Measurements from ENCODE around the gene LRRC3C.

LRRC3C gene

DNA sequence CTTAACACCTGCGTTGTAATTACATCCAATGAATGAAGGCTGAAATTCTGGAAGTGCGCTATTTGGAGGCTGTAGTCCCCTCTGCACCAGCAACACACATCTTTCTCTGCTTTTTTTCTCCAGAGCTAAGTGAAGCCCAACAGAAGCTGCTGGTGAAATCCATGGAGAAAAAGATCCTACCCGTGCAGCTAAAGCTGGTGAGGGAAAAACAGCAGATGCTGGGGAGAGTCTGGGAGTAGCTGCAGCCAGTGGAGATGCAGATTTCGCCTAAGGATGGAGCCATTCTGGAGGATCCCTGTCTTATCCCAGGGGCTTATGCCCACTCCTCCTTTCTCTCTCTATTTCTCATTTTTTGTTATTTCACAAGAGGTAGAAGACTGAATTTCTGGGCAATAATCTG lies 48.3 kb downstream of the LRRC3C start:
- Histone ChIP-seq H3K9me3 (no peaks in the 10 kb centered on the region), H3K4me1 (no peaks in the 10 kb centered on the region)

DNA sequence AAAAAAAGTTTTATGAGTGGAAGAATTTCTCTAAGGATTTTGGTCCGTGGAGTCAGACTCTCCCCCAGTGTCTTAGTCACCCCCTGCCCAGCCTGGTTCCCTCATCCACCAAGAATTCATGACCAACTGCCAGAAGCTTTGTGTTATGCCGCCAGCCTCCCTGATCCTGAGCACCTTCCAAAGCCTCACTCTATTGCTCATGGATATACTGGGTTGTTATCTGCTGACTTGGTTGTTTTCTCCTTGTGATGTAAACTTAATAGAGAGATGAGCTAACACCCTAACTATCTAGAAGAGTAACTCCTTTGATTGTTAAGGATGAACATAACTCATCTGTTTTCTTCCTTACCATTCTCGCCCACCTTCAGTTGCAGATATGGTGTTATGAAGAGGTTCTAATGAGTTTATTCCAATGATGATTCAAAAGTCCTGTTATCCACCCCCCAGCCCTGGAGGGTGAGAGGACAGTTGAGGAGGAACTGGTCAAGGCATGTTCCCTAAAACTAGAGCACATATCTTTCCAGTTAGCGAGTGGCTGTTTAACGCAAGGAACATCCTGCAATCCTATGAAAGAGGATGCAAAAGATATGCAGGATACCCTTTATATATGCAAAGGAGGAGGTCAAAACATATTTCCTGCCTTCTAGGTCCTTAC lies 51.6 kb downstream of the LRRC3C start:
- TF ChIP-seq, protein P1, sequence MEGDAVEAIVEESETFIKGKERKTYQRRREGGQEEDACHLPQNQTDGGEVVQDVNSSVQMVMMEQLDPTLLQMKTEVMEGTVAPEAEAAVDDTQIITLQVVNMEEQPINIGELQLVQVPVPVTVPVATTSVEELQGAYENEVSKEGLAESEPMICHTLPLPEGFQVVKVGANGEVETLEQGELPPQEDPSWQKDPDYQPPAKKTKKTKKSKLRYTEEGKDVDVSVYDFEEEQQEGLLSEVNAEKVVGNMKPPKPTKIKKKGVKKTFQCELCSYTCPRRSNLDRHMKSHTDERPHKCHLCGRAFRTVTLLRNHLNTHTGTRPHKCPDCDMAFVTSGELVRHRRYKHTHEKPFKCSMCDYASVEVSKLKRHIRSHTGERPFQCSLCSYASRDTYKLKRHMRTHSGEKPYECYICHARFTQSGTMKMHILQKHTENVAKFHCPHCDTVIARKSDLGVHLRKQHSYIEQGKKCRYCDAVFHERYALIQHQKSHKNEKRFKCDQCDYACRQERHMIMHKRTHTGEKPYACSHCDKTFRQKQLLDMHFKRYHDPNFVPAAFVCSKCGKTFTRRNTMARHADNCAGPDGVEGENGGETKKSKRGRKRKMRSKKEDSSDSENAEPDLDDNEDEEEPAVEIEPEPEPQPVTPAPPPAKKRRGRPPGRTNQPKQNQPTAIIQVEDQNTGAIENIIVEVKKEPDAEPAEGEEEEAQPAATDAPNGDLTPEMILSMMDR (IDR thresholded peaks at IDR 0.05; ENCODE audit: low read depth, low read length), result no peak
- peaks cover 13% of the 10 kb centered on the region for H3K36me3 ChIP-seq
- H3K27me3 ChIP-seq, result peaks cover 20% of the 10 kb centered on the region
- no peak overlapping the region for H3K4me3 ChIP-seq (ENCODE audit: low read depth, low read length)
- H3K4me1 ChIP-seq, result no peaks in the 10 kb centered on the region
- H3K9me3 ChIP-seq, result no peaks in the 10 kb centered on the region
- no peak for DNase-seq

More for the DNA sequence above, 48.3 kb downstream of the LRRC3C start:
- TF ChIP-seq, protein P1 (IDR thresholded peaks at IDR 0.05; ENCODE audit: low read depth, low read length), result no peak
- H3K36me3 ChIP-seq, result no peaks in the 10 kb centered on the region
- H3K27me3 ChIP-seq, result peaks cover 42% of the 10 kb centered on the region
- DNase-seq, result no peak
- H3K4me3 ChIP-seq (ENCODE audit: low read depth, low read length), result no peak overlapping the region

DNA sequence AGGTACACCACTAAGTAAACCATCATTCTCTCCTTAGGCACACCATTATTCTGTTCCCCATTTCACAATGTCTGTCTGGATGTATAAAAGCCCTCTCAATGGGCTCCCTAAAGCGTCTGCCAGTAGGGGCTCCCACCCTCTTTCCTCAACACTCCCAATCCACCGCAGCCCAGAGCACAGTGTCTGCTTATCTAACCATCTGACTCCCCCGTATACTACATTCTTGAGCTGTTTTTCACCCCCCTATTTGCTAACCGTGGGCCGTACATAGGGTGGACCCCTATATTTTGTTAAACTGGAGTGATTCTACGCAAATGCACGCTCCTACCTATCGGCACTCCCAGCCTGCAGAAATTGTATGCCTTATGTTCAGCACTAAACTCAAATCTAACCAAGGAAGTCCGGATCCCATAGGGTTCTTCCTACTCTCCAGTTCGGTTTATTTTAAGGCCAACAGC lies 52.4 kb downstream of the LRRC3C start:
- H3K4me1 ChIP-seq, result no peaks in the 10 kb centered on the region
- peak; percentile 38 for DNase-seq
- peak overlapping the region; percentile 100 for H3K4me3 ChIP-seq (ENCODE audit: low read depth, low read length)
- TF ChIP-seq, protein P1 (IDR thresholded peaks at IDR 0.05; ENCODE audit: low read depth, low read length), result peak; percentile 38; the same call in 1 of the 2 replicates
- H3K27me3 ChIP-seq, result peaks cover 12% of the 10 kb centered on the region
- H3K9me3 ChIP-seq, result no peaks in the 10 kb centered on the region
- peaks cover 21% of the 10 kb centered on the region for H3K36me3 ChIP-seq

DNA sequence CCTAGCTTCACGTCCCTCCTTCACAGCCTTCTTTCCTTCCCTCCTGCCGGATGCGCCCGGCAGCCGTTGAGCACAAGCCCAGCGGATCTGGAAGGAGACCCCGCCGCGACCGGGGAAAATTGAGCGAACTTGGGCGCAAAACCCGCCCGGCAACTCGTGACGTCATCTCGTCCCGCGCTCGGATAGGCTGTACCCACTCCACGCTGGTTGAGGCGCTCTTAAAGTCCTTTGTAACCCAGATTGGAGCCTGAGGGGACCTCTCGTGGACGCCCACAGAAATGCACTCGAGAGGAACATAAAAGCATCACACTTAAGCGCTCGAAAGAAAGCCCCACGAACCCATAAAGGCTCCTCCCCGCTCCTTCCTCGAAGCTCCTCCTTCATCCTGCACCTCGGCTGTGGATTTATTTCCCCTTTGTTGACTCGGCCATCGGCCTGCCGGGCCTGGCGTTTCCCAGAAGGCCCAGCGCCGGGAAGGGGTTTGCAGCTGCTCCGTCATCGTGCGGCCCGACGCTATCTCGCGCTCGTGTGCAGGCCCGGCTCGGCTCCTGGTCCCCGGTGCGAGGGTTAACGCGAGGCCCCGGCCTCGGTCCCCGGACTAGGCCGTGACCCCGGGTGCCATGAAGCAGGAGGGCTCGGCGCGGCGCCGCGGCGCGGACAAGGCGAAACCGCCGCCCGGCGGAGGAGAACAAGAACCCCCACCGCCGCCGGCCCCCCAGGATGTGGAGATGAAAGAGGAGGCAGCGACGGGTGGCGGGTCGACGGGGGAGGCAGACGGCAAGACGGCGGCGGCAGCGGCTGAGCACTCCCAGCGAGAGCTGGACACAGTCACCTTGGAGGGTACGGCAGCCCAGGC lies 53.0 kb downstream of the LRRC3C start, which contains the start of gene PSMD3:
PSMD3 (plus strand) TSS at position 457 of the 856 bp plus-strand sequence; CDS start at position 621, 164 bp downstream.
- no peaks in the 10 kb centered on the region for H3K4me1 ChIP-seq
- H3K27me3 ChIP-seq, result peaks cover 6% of the 10 kb centered on the region
- H3K4me3 ChIP-seq (ENCODE audit: low read depth, low read length), result peak within 1 kb of the TSS; percentile 100
- TF ChIP-seq, protein P1 (IDR thresholded peaks at IDR 0.05; ENCODE audit: low read depth, low read length), result peak; percentile 79
- no peaks in the 10 kb centered on the region for H3K9me3 ChIP-seq
- peak; percentile 98 for DNase-seq
- H3K36me3 ChIP-seq, result peaks cover 28% of the 10 kb centered on the region

DNA sequence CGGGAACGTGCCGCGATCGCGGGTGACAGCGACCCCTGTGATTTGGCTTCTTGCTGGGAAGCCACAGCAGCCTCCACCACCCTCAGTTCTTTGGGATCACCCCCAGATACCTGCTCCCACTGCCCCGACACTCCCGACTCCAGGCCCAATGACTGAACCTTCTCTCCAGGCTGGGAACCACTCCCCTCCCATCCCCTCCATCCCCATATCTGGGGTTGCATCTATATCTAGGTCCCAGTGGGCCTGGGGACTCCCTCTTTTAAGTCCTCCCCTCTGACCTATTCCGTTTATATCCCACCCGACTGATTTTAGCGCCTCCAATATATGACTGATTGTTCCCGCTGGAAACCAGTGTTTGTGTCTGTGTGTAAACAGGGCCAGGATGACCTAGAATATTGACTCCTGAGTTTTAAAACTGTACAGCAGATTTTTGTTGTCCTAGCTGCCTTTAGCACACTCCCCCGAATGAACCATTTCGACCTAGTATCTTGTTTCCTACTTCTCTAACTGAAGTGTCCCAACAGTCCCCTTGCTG lies 53.7 kb downstream of the LRRC3C start:
- TF ChIP-seq, protein P1 (IDR thresholded peaks at IDR 0.05; ENCODE audit: low read depth, low read length), result peak; percentile 9; the same call in 1 of the 2 replicates
- no peak for DNase-seq
- H3K4me3 ChIP-seq (ENCODE audit: low read depth, low read length), result peak overlapping the region; percentile 100
- 0 out of 2 replicates have a peak, but pooled peaks cover 3% of the 10 kb centered on the region for H3K27me3 ChIP-seq
- H3K36me3 ChIP-seq, result peaks cover 35% of the 10 kb centered on the region
- no peaks in the 10 kb centered on the region for H3K9me3 ChIP-seq
- H3K4me1 ChIP-seq, result no peaks in the 10 kb centered on the region
